ENCODE measurements around the gene APCDD1. TPM values are rescaled to one million over a fixed set of nuclear protein-coding genes. Genes with fewer than 3 reads are reported as not detected.

APCDD1 gene
- total RNA-seq, 4 donors from 2014 or later = 30.7 to 51.8 (median 43.4) TPM

DNA sequence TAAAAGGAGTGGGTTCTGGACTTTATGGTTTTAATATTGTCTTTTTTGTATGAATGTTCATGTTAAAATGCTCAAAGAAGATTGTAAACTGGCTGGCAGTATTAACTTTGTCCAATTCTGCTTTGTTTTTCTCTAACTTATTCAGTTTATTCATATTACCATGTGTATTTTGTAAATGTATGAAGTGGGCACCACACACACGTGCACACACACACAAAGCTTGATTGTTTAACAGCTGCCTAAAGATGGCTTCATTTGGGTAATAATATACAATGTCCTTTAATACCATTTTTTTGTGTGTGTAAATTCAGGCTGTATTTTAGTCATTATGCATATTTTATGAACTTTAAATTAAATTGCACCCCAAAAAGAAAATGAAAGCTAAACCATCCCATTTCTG, 11.4 kb upstream of the APCDD1 start:
- Histone ChIP-seq H3K4me1 (no peaks in the 10 kb centered on the region), H3K9me3 (no peaks in the 10 kb centered on the region), H3K4me3 (no peak overlapping the region), H3K27me3 (peaks cover 0 to 11% (median 0%) of the 10 kb centered on the region in 4 donors), H3K27ac (replicated peaks in 1 of 4) (no peak overlapping the region), H3K36me3 (no peaks in the 10 kb centered on the region)
- TF ChIP-seq, protein P1, sequence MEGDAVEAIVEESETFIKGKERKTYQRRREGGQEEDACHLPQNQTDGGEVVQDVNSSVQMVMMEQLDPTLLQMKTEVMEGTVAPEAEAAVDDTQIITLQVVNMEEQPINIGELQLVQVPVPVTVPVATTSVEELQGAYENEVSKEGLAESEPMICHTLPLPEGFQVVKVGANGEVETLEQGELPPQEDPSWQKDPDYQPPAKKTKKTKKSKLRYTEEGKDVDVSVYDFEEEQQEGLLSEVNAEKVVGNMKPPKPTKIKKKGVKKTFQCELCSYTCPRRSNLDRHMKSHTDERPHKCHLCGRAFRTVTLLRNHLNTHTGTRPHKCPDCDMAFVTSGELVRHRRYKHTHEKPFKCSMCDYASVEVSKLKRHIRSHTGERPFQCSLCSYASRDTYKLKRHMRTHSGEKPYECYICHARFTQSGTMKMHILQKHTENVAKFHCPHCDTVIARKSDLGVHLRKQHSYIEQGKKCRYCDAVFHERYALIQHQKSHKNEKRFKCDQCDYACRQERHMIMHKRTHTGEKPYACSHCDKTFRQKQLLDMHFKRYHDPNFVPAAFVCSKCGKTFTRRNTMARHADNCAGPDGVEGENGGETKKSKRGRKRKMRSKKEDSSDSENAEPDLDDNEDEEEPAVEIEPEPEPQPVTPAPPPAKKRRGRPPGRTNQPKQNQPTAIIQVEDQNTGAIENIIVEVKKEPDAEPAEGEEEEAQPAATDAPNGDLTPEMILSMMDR (IDR thresholded peaks at IDR 0.05) = no peak
- TF ChIP-seq POLR2A (IDR thresholded peaks at IDR 0.05; ENCODE audit: low read depth) = no peak
- no peak for TF ChIP-seq POLR2AphosphoS5 (IDR thresholded peaks at IDR 0.05)
- 84% methylated on average over 1 of the region's 1 CpG for WGBS
- intact Hi-C loops (cut with DNase I) = no loop called here
- no peak for DNase-seq (ENCODE audit: extremely low spot score)

DNA sequence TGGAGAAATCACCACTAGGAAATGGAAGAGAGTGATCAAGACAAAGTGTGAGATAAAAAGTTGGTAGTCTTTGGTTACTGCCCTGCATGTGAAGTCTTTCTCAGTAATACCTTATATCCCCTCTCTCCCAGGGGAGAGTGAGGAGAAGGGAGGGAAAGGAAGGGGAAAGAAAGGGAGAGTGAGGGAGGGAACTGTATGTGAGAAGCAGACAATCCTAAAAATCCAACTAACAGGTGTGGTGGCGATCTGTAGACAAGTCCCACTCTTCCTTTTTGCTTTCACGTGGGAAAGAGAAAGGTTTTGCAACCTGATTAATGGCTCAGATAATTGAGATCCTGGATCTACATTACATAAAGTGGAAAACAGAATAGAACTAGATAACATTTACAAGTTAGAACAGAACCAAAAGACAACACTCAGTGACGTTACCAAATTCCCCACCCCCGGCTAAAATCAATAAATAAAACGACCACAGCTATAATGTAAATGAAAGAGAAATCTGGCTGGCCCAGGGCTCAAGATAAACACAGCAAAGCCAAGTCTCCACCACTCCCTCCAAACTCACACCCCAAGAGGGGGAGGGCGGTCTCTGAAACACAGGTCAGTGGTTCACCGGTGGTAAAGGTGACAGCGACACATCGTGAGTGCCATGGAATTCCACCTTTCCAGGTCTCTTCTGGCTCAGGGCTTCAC, 10.0 kb upstream of the APCDD1 start:
- Histone ChIP-seq H3K36me3 (no peaks in the 10 kb centered on the region), H3K4me3 (no peak overlapping the region), H3K4me1 (no peaks in the 10 kb centered on the region), H3K9me3 (no peaks in the 10 kb centered on the region), H3K27ac (replicated peaks in 1 of 4) (no peak overlapping the region), H3K27me3 (peaks cover 0 to 10% (median 0%) of the 10 kb centered on the region in 4 donors)
- TF ChIP-seq, protein P1 (IDR thresholded peaks at IDR 0.05) = no peak
- intact Hi-C loops (cut with DNase I) = no loop called here
- 33% methylated on average over 9 of the region's 9 CpGs for WGBS
- DNase-seq (ENCODE audit: extremely low spot score) = no peak

DNA sequence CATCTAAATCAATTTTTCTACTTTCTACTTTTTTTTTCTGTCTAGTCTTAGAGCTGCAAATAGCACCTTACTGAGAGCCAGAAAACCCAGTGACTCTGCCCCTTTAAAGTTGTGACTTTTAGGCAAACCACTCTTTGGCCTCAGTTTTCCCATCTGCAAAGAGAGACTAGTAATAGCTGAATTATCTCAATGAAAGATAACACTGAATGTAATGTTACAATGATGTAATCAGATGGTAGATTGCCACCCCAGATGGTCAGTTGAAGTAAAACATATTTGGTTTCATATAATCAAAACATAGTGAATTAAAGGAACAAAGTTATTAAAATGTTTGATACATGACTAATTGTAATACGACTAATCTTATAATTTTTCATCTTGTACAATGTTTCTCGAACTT, 5.0 kb upstream of the APCDD1 start:
- Histone ChIP-seq H3K4me1 (peaks cover 0 to 12% (median 11%) of the 10 kb centered on the region in 4 donors), H3K27me3 (peaks cover 0 to 9% (median 4%) of the 10 kb centered on the region in 4 donors), H3K27ac (replicated peaks in 1 of 4) (no peak overlapping the region), H3K4me3 (no peak overlapping the region), H3K36me3 (no peaks in the 10 kb centered on the region), H3K9me3 (no peaks in the 10 kb centered on the region)
- TF ChIP-seq EP300 (IDR thresholded peaks at IDR 0.05) (no peak), POLR2AphosphoS5 (IDR thresholded peaks at IDR 0.05) (no peak), POLR2A (IDR thresholded peaks at IDR 0.05; ENCODE audit: low read depth) (no peak)
- TF ChIP-seq, protein P1 (IDR thresholded peaks at IDR 0.05) = no peak
- WGBS = 59% methylated on average over 2 of the region's 2 CpGs
- DNase-seq (ENCODE audit: extremely low spot score) = no peak
- intact Hi-C loops (cut with DNase I) = no loop called here

DNA sequence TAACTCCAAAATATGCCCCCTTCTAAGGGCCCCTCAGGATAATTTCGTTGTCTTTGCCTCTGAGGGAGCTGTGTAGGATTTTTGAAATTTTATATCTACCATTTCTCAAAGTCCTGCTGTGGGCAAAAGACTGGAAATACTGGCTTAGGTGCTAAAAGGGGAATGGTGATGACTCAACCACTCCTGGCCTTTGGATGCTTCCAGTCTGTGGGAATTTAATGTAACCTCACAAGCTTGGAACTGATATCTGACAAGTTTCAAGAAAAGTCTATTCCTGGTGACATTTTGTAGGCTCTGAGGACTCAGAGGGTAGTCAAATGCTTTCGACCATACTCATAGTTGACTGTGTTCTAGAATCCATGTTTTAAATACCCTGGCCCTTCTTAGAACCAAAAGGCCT, 3.4 kb upstream of the APCDD1 start:
- H3K36me3 ChIP-seq = no peaks in the 10 kb centered on the region
- H3K27me3 ChIP-seq = peaks cover 0 to 22% (median 5%) of the 10 kb centered on the region in 4 donors
- no peak for DNase-seq (ENCODE audit: extremely low spot score)
- intact Hi-C loops (cut with DNase I) = no loop called here
- peaks cover 0 to 25% (median 24%) of the 10 kb centered on the region in 4 donors for H3K4me1 ChIP-seq
- no peaks in the 10 kb centered on the region for H3K9me3 ChIP-seq
- no peak overlapping the region for H3K4me3 ChIP-seq
- WGBS = 94% methylated on average over 2 of the region's 2 CpGs
- no peak overlapping the region for H3K27ac ChIP-seq (replicated peaks in 1 of 4)
- TF ChIP-seq EP300 (IDR thresholded peaks at IDR 0.05) = no peak
- TF ChIP-seq, protein P1 (IDR thresholded peaks at IDR 0.05) = no peak
- TF ChIP-seq POLR2AphosphoS5 (IDR thresholded peaks at IDR 0.05) = no peak
- no peak for TF ChIP-seq POLR2A (IDR thresholded peaks at IDR 0.05; ENCODE audit: low read depth)
